Gastroesophageal sphincter (tissue), 3 donors: ENCODE measurements around the gene DISP2.

Source experiments
- EP300 ChIP-seq: sonication (generic); formaldehyde crosslinking; IDR thresholded peaks from one replicate; pipeline ENCODE4 v1.6.1; 2017; ENCODE audit warnings: antibody characterized with exemption, mild to moderate bottlenecking
- POLR2A ChIP-seq, 2 donors: fragments of 450-650 bp; IDR thresholded peaks; one replicate each; pipeline ENCODE4 v1.6.1; 2017; ENCODE audit warnings: antibody characterized with exemption in 2 of 2, mild to moderate bottlenecking in 2 of 2, moderate library complexity in 1 of 2
- POLR2AphosphoS5 ChIP-seq: sonication (generic); formaldehyde crosslinking; IDR thresholded peaks from one replicate; pipeline ENCODE4 v1.6.1; 2017; ENCODE audit warnings: antibody characterized with exemption
- TF ChIP-seq, protein P1 (sequence below), 4 experiments: fragments of 200-600 bp in 2 of 4; fragments of 450-650 bp in 2 of 4; sonication (generic) in 1 of 4; IDR thresholded peaks; one replicate each; pipeline ENCODE4 v1.5.1; 2017 to 2019; ENCODE audit warnings: antibody characterized with exemption in 4 of 4, mild to moderate bottlenecking in 2 of 4, moderate library complexity in 2 of 4

DNA sequence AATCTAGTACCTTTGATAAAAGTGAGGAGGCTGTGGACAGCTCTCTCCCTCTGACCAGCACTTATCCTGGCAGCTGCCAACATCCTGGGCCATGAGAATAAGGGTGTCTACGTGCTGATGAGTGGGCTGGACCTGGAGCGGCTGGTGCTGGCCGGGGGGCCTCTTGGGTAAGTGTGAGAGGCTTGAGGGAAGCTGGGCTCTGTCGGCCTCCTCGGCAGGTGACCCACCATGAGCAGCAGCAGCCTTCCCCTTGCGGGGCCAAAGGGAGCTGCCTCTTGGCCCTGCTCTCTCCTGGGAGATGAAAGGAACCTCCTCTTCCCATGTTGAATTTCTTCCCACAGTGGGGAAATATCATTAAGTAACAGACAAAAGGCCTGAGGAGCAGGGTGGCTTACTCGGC is 56.8 kb downstream of the DISP2 start:
- TF ChIP-seq, protein P1, sequence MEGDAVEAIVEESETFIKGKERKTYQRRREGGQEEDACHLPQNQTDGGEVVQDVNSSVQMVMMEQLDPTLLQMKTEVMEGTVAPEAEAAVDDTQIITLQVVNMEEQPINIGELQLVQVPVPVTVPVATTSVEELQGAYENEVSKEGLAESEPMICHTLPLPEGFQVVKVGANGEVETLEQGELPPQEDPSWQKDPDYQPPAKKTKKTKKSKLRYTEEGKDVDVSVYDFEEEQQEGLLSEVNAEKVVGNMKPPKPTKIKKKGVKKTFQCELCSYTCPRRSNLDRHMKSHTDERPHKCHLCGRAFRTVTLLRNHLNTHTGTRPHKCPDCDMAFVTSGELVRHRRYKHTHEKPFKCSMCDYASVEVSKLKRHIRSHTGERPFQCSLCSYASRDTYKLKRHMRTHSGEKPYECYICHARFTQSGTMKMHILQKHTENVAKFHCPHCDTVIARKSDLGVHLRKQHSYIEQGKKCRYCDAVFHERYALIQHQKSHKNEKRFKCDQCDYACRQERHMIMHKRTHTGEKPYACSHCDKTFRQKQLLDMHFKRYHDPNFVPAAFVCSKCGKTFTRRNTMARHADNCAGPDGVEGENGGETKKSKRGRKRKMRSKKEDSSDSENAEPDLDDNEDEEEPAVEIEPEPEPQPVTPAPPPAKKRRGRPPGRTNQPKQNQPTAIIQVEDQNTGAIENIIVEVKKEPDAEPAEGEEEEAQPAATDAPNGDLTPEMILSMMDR (IDR thresholded peaks at IDR 0.05): no peak
- TF ChIP-seq POLR2AphosphoS5 (no peak), POLR2A (IDR thresholded peaks at IDR 0.05) (no peak), EP300 (no peak)
